GM18870 (cell line): ENCODE results near the gene CSNK1G3.
A peak's percentile ranks its signal among the peaks of the same experiment; 100 is the strongest.
"Not testable (repeated sequence)": the region's sequence is repeated elsewhere in the genome, so short reads cannot be mapped to it uniquely, and the experiment has no call there.

Source experiments
- ATAC-seq: cut with Tn5 transposase; IDR thresholded peaks from one replicate; pipeline ENCODE4 v1.9.1; 2021; ENCODE audit warnings: moderate library complexity; ENCODE audit not compliant: unreplicated experiment

Gene CSNK1G3

DNA sequence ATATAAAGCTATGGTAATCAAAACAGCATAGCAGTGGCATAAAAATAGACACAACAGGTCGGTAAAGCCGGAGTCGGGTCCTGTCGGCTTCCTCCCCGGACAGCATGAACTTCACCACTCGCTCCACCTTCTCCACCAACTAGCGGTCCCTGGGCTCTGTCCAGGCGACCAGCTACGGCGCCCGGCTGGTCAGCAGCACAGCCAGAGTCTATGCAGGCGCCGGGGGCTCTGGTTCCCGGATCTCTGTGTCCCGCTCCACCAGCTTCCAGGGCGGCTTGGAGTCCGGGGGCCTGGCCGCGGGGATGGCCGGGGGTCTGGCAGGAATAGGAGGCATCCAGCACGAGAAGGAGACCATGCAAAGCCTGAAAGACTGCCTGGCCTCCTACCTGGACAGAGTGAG lies 124.0 kb downstream of the CSNK1G3 start:
- ATAC-seq, result no peak

DNA sequence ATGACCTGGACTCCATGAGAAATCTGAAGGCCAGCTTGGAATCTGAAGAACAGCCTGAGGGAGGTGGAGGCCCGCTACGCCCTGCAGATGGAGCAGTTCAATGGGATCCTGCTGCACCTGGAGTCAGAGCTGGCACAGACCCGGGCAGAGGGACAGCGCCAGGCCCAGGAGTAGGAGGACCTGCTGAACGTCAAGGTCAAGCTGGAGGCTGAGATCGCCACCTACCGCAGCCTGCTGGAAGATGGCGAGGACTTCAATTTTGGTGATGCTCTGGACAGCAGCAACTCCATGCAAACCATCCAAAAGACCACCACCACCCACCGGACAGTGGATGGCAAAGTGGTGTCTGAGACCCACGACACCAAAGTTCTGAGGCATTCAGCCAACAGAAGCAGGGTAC lies 125.1 kb downstream of the CSNK1G3 start:
- ATAC-seq, result not testable (repeated sequence)

DNA sequence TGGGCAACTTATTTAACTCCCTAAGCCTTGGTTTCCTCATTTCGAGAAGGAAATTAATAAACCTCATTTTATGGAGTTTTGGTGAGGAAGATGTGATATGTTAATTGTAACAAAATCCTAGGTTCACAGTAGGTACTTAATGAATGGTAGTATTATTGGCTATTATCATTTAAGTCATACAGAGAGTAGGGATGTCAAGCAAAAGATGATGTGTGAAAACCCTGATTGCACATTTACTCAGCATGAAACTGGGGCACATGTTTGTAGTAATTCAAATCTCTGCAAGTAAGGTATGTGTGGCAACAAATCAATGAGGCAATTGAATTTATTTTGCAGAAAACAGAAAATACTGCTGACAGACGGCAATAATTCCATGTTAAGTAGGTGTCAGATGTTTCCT lies 127.3 kb downstream of the CSNK1G3 start:
- ATAC-seq, result no peak

DNA sequence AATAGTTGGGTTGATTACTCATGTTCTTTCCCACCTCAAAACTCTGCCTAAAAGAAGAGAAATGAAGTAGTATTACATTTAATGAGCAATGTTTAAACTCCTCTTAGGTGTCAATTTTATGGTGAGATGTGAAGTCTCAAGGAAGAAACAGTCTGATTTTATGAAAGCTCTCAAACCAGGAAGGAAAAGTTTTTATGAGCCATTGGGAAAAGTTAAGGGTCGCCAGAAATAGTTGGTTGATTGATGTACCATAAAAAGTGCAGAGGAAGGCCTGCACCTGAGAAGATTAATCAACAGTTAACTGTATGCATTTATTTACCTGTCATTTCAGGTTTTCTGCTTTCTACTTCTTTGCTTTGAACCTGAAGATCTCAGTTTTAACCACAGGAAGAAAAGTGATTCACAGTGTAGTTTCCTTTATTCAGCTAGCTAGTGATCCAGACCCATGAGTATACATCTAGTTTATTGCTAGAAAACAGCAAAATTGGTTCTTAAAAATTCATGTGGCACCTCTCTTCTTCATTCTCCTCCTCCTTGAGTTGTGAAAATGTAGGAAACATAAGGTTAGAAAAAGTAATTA lies 133.1 kb downstream of the CSNK1G3 start:
- peak; percentile 43 for ATAC-seq

DNA sequence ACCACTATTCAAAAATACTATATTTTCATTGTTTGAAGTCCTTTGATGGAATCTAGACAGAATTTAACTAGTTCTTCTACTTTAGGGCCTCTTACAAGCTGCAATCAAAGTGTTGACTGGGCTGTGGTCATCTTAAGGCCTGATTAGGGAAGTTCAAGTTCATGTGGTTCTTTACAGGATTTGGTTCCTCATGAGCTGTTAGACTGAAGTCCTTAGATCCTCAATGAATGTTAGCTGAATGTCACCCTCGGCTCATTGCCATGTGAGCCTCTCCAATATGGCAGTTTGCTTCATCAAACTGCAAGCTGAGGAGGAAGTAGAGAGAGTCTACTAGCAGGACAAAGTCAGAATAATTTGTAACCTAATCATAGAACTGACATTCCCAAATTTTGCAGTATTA lies 135.1 kb downstream of the CSNK1G3 start:
- no peak for ATAC-seq

DNA sequence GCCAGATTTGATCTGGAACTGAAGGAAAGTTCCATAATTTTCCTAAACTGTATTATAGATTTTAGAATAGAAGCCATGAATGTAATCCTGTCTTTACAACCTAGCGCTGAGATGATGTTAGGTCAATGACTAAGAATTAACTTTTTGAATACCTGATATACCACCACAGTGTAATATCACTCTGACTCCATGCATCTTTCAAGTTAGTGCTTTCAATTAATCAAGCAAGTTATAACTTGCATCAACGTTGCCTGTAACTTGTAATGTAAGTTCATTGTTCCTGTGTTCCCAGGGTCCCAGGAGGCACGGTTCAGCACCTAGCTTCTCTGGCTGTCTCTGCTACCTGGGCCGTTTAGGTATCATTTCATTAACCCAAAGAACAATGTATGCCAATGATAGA lies 139.3 kb downstream of the CSNK1G3 start:
- ATAC-seq, result no peak

DNA sequence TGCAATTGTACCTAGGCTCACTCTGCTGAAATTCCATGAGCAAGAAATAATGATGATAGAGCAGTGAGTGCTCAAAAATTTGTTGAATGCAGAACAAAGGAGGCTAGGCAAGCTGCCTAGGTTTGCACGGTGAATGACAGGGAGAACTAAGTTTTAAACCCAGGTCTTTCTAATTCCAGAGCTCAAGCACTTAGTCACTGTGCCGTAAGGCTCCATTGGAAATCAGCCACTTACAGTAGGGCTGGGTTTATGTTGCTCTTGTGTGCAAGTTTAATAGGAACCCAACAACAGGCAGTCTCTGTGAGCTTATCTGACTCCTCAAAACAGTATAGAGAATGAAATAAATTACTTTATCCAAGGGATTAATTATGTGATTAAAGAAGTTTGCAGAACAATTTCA lies 147.0 kb downstream of the CSNK1G3 start:
- ATAC-seq, result no peak

DNA sequence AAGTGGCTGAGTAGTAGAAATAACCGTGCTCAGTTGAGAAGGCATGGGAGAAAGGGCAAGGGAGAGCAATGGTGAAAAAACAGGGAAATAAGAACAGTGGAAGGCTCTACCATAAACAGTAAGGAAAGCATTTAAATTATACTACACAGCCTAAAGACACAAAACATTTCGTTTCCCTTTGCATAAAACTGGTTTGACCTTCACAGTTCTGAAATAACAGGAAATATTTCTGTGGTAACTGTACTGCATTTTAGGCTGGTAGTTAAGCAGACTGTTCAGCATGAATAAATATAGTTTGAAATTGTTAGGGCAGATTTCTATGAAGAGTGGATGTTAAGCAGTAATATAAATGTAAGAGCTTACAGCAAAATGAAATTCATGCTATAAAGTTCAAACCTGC lies 147.5 kb downstream of the CSNK1G3 start:
- no peak for ATAC-seq

DNA sequence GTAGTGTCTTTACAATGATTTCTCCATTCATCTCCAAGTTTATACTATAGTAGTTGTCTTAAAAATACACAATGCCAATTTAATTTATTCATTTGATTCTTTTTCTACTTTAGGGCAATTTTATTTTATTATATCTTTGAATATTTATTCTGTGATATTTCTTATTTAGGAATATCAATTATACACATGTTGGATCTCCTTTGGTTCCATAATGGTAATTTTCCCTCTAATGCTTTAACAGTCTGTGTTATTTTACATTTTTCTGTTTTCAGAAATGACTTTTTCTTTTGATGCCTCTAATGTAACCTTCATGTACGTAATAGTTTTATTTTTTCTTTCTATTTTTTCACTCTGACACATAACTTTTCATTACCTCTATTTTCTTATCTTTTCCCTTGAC lies 153.0 kb downstream of the CSNK1G3 start:
- ATAC-seq, result no peak

DNA sequence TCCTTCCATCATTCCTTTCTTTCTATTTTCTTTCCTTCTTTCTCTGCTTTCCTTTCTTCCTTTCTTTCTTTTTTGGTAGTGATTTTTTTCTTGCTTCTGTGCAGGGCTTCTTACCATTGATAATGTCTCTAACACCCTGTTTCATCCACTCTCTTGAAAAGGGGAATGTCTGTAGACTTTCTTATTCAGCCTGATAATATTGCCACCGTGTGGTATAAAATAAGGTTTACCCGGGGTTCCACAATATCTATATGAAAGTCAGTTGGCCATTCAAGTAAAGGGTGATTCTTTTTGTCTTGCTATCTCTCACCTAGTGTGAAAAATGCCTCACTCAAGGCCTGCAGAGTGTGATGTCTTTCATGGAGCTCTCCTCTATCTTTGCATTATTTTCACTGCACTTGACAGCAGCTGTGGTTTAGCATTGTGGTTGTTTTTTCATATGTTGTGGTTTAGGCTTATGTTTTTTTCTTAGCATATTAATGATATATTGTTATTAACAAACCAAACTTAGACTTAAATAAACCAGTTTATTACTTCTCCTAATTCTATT lies 153.9 kb downstream of the CSNK1G3 start:
- ATAC-seq, result no peak
